GM12872 (cell line): ENCODE measurements around the gene HDAC4.

ENCODE experiments used
- CTCF ChIP-seq: IDR thresholded peaks from 3 replicates; pipeline ENCODE4 v1.5.1; 2011; ENCODE audit warnings: low read depth, mild to moderate bottlenecking, low read length, moderate library complexity; ENCODE audit not compliant: insufficient read depth

Gene HDAC4

DNA sequence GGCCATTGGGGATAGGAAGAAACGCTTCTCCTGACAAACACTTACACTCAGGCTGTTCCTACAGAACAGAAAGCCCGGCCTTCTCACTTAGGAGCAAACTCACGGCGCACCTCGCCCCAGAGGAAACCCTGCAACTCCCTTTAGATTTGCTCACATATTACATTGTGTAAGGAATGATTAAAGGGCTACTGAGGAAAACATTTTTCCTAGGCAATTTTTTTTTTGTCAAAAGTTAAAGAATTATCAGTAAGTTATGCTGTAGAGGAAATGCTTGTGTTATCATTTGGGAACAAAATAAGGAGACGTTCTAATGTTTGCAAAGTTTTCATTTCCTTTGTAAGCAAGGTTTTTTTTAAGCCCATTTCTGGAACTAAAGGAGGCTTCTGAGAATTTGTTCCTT is 264.1 kb downstream of the HDAC4 start:
- TF ChIP-seq CTCF: no peak

DNA sequence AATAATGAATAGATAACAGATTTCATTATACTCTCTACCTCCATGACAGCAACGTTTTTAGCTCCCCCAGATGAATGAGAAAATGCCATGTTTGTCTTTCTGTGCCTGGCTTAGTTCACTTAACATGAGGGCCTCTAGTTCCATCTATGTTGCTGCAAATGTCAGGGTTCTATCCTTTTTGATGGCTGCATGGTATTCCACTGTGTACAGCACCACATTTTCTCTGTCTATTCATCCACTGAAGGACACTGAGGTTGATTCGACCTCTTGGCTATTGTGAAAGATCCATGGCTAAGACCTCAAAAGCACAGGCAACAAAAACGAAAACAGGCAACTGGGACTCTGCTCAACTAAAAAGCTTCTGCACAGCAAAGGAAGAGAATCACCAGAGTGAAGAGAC is 264.6 kb downstream of the HDAC4 start:
- no peak for TF ChIP-seq CTCF

GRCh38 chr2:239135531-239135930 is 265.3 kb downstream of the HDAC4 start:
- TF ChIP-seq CTCF: no peak

DNA sequence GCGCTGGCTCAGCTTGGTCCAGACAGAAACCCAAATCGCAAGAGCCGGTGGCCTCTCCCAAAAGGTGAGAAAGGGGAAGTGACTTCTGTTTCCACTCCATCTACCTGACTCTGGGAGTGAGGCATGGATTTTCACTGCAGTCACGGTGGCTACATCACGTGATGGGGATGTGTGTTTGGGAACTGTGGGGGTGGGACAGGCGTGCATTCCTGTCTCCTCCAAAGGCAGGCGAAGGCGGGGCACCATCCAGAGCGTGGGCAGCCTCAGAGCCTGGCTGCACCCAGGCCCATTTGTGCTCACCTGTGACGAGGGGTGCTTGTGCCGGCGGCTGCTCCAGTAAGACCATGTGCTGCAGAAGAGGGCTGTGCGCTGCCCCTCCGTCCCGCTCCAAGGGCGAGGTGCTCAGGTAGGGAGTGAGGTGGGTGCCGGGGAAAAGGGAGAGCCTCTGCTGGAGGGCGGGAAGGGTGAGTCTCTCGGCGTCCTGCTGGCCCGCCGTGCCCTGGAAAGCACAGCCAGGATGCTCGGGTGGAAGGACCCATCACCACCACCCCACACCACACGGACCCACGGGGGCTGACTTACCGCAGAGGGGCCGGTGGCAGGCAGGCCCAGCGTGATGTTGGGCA is 266.8 kb downstream of the HDAC4 start:
- no peak for TF ChIP-seq CTCF

DNA sequence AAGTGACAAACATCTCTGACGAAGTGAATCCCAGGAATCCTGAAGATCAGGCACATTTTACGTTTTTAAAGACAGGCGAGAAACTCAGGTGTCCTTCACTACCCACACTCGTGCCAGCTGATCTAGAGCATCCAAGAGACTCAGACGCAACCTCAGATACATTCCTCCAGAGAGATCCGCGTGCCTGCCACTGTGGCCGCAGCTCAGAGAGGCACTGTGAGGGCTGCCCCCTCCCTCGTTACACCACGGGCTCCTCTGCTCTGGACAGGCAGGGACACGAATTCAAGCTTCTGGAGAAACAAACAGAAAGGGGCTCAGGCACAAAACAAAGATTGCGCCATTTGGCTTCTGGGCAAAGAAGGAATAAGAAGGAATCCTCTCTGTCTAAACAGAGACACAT is 268.0 kb downstream of the HDAC4 start:
- no peak for TF ChIP-seq CTCF

GRCh38 chr2:239132156-239132709 is 268.6 kb downstream of the HDAC4 start:
- TF ChIP-seq CTCF: no peak

GRCh38 chr2:239131521-239131920 is 269.3 kb downstream of the HDAC4 start:
- TF ChIP-seq CTCF: no peak
